Parathyroid adenoma (tissue), 2 donors: ENCODE measurements around the gene BRD9.
"Not testable (repeated sequence)": the region's sequence is repeated elsewhere in the genome, so short reads cannot be mapped to it uniquely, and the experiment has no call there.

Source experiments
- H2AFZ ChIP-seq: fragments of 300-600 bp; sonication (generic); one replicate; pipeline ENCODE4 v1.7.0; 2017; ENCODE audit warnings: antibody characterized with exemption, mild to moderate bottlenecking
- H3K27ac ChIP-seq: fragments of 300-600 bp; sonication (generic); one replicate; pipeline ENCODE4 v1.7.0; 2017
- H3K27me3 ChIP-seq: fragments of 300-600 bp; sonication (generic); one replicate; pipeline ENCODE4 v1.7.0; 2017; ENCODE audit warnings: low read length; ENCODE audit not compliant: control insufficient read depth, insufficient read depth
- H3K36me3 ChIP-seq: fragments of 300-600 bp; sonication (generic); one replicate; pipeline ENCODE4 v1.7.0; 2017; ENCODE audit warnings: low read length; ENCODE audit not compliant: control insufficient read depth, insufficient read depth
- H3K4me1 ChIP-seq: fragments of 300-600 bp; sonication (generic); one replicate; pipeline ENCODE4 v1.7.0; 2017; ENCODE audit warnings: control low read depth
- H3K4me2 ChIP-seq: fragments of 300-600 bp; sonication (generic); one replicate; pipeline ENCODE4 v1.7.0; 2017; ENCODE audit warnings: low read length
- H3K4me3 ChIP-seq: fragments of 300-600 bp; sonication (generic); one replicate; pipeline ENCODE4 v1.7.0; 2017; ENCODE audit warnings: low read depth, low read length
- H3K79me2 ChIP-seq: fragments of 300-600 bp; sonication (generic); one replicate; pipeline ENCODE4 v1.7.0; 2017; ENCODE audit warnings: control low read depth
- H3K9ac ChIP-seq: fragments of 300-600 bp; sonication (generic); one replicate; pipeline ENCODE4 v1.7.0; 2017; ENCODE audit warnings: mild to moderate bottlenecking
- H3K9me3 ChIP-seq: fragments of 300-600 bp; sonication (generic); one replicate; pipeline ENCODE4 v1.7.0; 2017; ENCODE audit warnings: low read length; ENCODE audit not compliant: control insufficient read depth
- TF ChIP-seq, protein P1 (sequence below): fragments of 300-600 bp; sonication (generic); IDR thresholded peaks from one replicate; pipeline ENCODE4 v1.7.0; 2017; ENCODE audit warnings: antibody characterized with exemption, mild to moderate bottlenecking
- donor health status: primary hyperparathyroidism.

BRD9 gene

DNA sequence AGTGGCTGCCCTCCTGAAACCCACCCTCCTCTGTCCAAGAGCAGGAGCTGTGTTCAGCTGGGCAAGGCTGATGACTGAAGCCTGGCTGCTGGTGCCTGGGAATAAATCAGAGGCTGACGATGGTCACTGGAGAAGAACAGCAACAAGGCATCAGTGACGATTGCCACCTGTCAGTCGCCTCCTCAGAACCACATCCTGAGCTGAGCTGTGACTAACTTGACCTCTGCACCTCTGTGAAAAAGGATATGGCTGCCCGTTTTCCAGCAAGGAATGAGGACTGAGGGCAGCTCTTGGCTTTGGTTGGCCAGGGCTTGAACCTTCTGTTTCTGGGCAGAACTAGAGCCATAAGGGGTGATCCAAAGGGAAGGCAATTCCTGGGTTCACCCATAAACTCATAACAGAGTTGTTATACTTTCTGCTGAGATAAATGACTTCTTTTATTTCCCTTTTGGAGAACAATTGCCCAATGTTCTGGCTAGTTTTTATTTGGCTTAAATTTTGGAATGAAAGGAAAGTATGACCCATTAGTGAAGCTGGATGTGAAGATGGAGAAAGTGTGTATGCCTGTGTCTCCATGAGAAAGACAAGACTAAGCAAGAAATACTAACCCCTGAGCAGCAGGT lies 40.1 kb upstream of the BRD9 start:
- no peak overlapping the region for H3K9ac ChIP-seq
- H2AFZ ChIP-seq: no peak overlapping the region
- no peak overlapping the region for H3K27ac ChIP-seq
- H3K4me2 ChIP-seq: no peak overlapping the region
- H3K79me2 ChIP-seq: no peaks in the 10 kb centered on the region
- no peaks in the 10 kb centered on the region for H3K27me3 ChIP-seq
- no peaks in the 10 kb centered on the region for H3K9me3 ChIP-seq
- no peaks in the 10 kb centered on the region for H3K36me3 ChIP-seq
- no peak overlapping the region for H3K4me3 ChIP-seq
- TF ChIP-seq, protein P1, sequence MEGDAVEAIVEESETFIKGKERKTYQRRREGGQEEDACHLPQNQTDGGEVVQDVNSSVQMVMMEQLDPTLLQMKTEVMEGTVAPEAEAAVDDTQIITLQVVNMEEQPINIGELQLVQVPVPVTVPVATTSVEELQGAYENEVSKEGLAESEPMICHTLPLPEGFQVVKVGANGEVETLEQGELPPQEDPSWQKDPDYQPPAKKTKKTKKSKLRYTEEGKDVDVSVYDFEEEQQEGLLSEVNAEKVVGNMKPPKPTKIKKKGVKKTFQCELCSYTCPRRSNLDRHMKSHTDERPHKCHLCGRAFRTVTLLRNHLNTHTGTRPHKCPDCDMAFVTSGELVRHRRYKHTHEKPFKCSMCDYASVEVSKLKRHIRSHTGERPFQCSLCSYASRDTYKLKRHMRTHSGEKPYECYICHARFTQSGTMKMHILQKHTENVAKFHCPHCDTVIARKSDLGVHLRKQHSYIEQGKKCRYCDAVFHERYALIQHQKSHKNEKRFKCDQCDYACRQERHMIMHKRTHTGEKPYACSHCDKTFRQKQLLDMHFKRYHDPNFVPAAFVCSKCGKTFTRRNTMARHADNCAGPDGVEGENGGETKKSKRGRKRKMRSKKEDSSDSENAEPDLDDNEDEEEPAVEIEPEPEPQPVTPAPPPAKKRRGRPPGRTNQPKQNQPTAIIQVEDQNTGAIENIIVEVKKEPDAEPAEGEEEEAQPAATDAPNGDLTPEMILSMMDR: no peak
- no peaks in the 10 kb centered on the region for H3K4me1 ChIP-seq

DNA sequence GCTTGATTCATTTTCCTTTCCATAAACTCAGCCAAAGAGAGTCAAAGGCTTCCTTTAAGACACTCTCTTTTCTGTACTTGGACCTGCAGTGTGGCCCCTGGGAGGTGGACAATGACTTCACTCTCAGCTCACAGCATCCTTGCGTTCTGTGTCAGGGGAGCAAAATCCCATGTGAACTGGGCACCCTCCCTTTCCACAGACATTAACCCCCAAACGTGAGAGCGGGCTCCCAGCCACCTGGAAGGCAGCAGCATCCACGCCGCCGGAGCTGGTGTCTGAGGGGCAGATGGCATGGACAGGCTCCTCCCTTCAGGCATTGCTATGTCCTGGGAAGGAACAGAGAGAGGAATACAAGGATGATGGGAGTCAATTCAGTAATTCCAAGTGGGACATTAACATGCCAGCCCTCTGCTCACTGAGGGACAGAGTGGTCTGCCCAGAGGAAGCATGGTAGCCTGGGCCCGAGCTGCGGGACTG lies 39.6 kb upstream of the BRD9 start:
- Histone ChIP-seq H2AFZ (no peak overlapping the region), H3K79me2 (no peaks in the 10 kb centered on the region), H3K4me2 (no peak overlapping the region), H3K9me3 (no peaks in the 10 kb centered on the region), H3K4me3 (no peak overlapping the region), H3K27me3 (no peaks in the 10 kb centered on the region), H3K36me3 (no peaks in the 10 kb centered on the region), H3K27ac (no peak overlapping the region), H3K9ac (no peak overlapping the region), H3K4me1 (no peaks in the 10 kb centered on the region)
- TF ChIP-seq, protein P1: no peak

DNA sequence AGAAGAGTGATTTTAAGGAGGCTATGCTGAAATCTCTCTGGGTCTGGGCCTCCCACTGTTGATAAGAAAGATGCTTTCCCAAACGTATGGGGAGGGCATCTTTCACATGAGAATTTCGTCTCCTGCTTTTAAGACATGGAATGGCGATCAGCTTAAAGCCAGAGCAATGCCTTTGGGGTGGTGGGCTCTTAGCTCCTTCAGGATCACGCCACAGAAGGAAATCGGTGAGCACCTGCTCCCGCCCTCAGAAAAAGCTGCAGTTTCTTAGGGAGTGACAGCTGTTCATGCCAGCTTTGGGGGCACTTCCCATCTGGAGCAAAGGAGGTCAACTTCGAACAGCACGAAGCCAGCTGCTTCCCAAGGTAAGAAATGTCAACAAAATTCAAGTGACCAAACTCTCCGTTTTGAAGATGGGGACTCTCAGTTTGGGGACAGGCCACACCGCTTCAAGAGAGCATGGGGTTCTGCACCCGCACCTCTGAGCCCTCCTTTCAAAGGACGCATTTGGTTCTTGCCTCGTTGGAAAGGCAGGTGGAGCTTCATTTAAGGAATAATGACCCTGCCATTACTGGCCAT lies 39.1 kb upstream of the BRD9 start:
- H3K4me2 ChIP-seq: no peak overlapping the region
- H3K27me3 ChIP-seq: no peaks in the 10 kb centered on the region
- H3K9me3 ChIP-seq: no peaks in the 10 kb centered on the region
- no peak overlapping the region for H3K9ac ChIP-seq
- H3K36me3 ChIP-seq: no peaks in the 10 kb centered on the region
- TF ChIP-seq, protein P1: no peak
- H3K79me2 ChIP-seq: no peaks in the 10 kb centered on the region
- H3K27ac ChIP-seq: no peak overlapping the region
- no peak overlapping the region for H3K4me3 ChIP-seq
- H2AFZ ChIP-seq: no peak overlapping the region
- no peaks in the 10 kb centered on the region for H3K4me1 ChIP-seq

DNA sequence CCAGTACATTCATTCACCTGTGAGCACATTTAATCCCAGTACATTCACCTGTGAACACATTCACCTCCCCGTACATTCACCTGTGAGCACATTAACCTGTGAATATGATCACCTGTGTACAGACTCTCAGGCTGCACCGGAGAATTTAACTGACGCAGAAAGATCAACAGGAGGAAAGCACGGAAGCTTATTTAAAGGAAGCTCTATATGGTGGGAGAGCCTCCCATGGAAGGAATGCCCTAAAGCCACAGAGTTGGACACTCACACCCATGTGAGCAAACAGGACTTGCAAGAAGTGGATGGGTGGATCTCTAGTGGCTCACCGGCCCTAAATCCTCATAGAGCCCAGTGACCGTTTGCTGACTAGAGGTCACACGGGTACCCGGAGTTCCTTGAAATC lies 38.3 kb upstream of the BRD9 start:
- H3K27me3 ChIP-seq: peaks cover 2% of the 10 kb centered on the region
- TF ChIP-seq, protein P1: no peak
- no peaks in the 10 kb centered on the region for H3K36me3 ChIP-seq
- no peak overlapping the region for H3K9ac ChIP-seq
- no peaks in the 10 kb centered on the region for H3K4me1 ChIP-seq
- H3K9me3 ChIP-seq: no peaks in the 10 kb centered on the region
- no peaks in the 10 kb centered on the region for H3K79me2 ChIP-seq
- H3K4me2 ChIP-seq: no peak overlapping the region
- H2AFZ ChIP-seq: no peak overlapping the region
- H3K27ac ChIP-seq: no peak overlapping the region
- no peak overlapping the region for H3K4me3 ChIP-seq

DNA sequence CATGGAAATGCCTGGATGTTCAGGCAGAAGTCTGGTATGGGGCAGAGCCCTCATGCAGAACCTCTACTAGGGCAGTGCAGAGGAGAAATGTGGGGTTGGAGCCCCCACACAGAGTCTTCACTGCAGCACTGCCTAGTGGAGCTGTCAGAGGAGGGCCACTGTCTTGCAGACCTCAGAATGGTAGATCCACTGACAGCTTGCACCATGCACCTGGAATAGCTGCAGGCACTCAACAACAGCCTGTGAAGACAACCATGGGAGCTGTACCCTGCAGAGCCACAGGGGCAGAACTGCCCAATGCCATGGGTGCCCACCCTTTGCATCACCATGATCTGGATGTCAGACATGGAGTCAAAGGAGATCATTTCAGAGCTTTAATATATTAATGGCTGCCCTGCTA lies 37.0 kb upstream of the BRD9 start:
- no peak overlapping the region for H3K9ac ChIP-seq
- TF ChIP-seq, protein P1: no peak
- H3K27me3 ChIP-seq: peaks cover 3% of the 10 kb centered on the region
- no peaks in the 10 kb centered on the region for H3K4me1 ChIP-seq
- no peaks in the 10 kb centered on the region for H3K79me2 ChIP-seq
- no peaks in the 10 kb centered on the region for H3K9me3 ChIP-seq
- H3K4me2 ChIP-seq: no peak overlapping the region
- H3K4me3 ChIP-seq: no peak overlapping the region
- H2AFZ ChIP-seq: no peak overlapping the region
- no peaks in the 10 kb centered on the region for H3K36me3 ChIP-seq
- no peak overlapping the region for H3K27ac ChIP-seq

DNA sequence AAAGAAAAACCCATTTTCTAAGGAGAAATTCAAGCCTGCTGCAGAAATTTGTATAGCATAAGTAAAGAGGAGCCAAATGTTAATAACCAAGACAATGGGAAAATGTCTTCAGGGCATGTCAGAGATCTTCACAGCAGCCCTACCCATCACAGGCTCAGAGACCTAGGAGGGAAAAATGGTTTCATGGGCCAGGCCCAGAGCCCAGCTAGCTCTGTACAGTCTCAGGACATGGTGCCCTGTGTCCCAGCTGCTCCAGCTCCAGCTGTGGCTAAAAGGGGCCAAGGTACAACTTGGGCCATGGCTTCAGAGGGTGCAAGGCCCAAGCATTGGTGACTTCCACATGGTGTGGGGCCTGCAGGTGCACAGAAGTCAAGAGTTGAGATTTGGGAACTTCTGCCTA lies 36.6 kb upstream of the BRD9 start:
- not testable (repeated sequence) for H3K27me3 ChIP-seq, H3K27ac ChIP-seq, H3K9ac ChIP-seq, H3K36me3 ChIP-seq, H3K79me2 ChIP-seq, H3K4me2 ChIP-seq, H3K4me3 ChIP-seq, H2AFZ ChIP-seq, H3K4me1 ChIP-seq, H3K9me3 ChIP-seq
